ENCODE data around the gene RTN4IP1.
A peak's percentile ranks its signal among the peaks of the same experiment; 100 is the strongest.

The RTN4IP1 gene

DNA sequence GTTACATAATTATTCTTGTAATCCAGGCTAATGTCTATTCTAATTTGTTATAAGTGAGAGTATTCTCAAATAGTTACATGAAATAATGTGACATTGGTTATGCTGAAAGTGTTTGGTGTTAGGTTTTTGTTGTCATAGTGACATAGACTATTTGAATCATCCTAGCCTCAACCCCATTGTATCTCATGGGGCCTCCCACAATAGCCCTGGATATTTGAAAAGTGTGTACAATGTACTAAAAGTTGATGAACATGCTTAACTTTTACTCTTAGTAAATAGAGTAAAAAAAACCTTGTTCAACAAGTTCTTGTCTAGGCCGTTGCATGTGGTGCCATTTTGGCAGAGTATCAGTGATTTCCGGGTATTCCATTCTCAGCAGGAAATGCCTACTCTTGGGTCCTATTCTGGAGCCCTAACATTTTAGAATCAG is 83.0 kb downstream of the RTN4IP1 start:
- no peak for DNase-seq

GRCh38 chr6:106540907-106541306 is 88.4 kb downstream of the RTN4IP1 start:
- no peak for DNase-seq

GRCh38 chr6:106540432-106540831 is 88.9 kb downstream of the RTN4IP1 start:
- no peak for DNase-seq

DNA sequence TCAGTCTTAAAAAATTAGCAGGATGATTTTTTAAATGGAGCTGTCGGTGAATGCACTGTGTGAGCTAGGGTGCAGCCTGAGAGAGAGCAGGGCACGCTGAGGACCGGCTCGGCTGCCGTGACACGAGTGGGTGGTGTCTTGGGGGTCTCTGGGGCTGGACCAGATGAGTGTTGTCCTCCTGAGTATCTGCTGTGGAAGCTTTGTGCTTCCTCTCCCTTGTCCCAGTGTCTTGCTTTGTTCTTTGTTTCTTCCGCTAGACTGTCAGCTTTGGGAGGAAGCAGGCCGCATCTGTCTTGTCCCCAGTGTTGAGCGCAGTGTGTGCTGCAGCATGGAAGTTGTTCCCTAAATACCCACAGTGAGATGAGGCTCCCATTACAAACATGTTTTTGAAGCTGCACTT is 89.4 kb downstream of the RTN4IP1 start:
- DNase-seq: no peak

GRCh38 chr6:106538145-106538544 is 91.2 kb downstream of the RTN4IP1 start:
- DNase-seq: peak in 1 of 6 experiments; percentile 20

- DNase-seq: no peak
Measured at GRCh38 chr6:106537662-106538061, 91.6 kb downstream of the RTN4IP1 start.

DNA sequence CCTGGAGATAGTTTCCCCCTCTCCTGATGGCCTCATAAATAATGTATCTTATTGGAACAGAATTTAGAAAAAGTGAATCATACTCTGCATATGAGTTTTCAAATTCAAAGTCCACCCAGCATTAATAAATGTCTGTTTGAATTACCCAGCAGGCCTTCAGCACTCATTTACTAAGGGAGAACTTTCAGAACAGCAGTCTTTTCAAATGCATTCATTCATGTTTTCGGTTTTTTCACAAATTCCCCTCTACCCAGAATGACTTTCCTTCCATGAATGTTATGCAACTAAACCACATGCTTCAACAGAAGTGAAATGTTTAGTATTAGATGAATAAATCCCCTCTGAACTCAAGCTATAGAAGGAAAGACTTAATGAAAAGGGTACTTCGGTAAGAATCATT is 92.4 kb downstream of the RTN4IP1 start:
- no peak for DNase-seq

DNA sequence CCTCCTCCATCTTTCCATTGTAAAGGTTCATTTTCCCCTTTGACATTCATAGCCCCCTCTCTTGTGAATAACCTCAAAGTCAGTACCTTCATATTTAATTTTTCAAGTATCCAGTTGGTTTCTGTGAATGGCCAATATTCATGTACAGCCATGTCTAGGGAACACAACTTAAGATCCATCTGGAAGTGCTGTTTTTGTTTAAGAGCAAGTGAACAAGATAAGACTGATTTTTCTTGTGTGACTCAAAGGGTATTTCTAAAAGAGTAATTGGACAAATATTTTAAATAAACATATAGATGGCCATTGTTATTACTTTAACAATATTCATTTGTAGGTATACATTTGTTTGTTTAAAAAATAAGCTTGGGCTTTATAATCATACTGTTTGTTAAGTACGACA is 92.9 kb downstream of the RTN4IP1 start:
- no peak for DNase-seq

DNA sequence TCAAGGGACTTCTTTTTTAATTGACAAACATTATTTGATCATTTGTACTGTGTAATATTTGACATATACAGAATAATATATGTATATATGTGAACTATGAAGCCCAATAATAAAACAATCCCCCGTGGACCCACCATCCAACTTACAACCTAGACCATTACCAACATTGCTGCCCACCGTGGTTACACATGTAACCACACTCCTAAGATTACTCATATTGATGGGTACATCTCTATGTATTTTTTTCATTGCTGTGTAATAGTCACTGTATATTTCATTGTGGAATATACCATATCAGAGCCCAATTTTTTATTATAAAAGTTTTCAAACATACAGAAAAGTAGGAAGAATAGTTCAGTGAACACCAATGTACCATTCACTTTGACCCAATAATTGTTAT is 94.3 kb downstream of the RTN4IP1 start:
- DNase-seq: no peak

- DNase-seq: peak in 1 of 6 experiments; percentile 11
Measured at GRCh38 chr6:106534564-106534982, 94.7 kb downstream of the RTN4IP1 start.

- DNase-seq: no peak
Measured at GRCh38 chr6:106534004-106534403, 95.3 kb downstream of the RTN4IP1 start.

DNA sequence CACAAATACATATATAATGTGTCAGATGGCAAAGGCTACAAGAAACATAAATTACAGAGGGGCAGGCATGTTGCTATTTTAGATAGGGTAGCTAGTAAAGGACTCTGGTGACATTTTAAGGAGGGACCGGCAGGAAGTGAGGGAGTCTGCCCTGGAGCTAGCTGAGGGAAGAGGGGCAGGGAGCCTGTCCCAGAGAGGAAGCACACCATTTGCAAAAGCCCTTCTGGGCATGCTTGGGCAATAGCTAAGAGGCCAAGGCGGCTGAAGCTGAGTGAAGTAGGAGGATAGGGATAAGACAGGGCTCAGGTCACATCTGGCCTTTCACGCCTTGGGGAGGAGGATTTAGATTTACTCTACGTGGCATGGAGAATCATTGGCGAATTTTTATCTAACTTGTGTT is 96.2 kb downstream of the RTN4IP1 start:
- no peak for DNase-seq

DNA sequence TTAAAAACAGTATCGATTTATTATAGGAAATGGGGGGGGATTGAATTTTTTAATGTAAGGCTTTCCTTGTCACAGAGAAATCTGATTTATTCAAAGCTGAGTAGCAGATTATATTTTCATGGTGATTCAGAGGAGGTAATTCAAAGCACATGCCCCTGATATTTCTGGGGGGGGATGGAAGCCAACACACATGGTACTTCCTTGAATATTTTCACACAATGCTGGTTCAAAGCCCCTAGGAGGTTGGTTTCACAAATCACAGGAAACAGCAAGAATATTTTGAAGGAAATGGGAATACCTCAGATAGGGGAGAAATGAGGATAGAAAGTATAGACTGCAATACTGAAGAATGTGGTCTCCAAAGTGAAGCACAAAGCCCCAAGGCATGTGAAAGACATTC is 98.8 kb downstream of the RTN4IP1 start:
- DNase-seq: no peak

GRCh38 chr6:106530026-106530425 is 99.3 kb downstream of the RTN4IP1 start:
- no peak for DNase-seq

- no peak for DNase-seq
Measured at GRCh38 chr6:106529438-106529837, 99.9 kb downstream of the RTN4IP1 start.

- no peak for DNase-seq
Measured at GRCh38 chr6:106528521-106528920, 100.8 kb downstream of the RTN4IP1 start.

DNA sequence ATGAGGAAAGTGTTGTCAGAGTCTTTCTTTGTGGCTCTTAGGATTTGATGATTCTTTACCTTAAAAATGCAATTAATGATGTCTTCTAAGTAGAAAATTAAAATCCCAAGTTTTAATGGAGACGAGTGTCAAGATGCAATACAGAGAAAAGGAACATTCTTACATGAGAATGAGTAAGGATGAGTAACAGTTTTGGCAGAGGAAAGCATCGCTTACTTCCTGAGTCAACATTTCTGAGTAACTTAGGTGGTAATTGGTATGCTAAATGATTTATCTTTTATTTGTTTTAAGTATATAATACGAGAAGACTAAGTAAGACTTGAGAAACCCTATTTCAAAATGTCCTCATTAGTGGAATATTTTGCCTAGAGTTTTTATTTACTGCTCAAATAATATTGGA is 101.3 kb downstream of the RTN4IP1 start:
- no peak for DNase-seq

DNA sequence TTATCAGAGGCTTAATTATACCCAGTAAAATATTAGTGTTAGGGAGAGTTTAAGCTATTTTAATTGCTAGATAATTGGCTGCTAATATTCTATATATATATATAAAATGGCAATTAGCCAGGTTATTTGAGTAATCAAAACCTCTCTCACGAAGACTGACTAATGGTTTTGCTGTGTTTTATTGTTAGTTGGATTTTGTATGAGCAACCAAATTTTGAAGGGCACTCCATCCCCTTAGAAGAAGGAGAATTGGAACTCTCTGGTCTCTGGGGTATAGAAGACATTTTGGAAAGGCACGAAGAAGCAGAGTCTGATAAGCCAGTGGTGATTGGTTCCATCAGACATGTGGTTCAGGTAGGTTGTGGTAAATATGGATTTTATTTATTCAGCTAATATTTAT is 102.2 kb downstream of the RTN4IP1 start:
- no peak for DNase-seq

- peak in 3 of 6 experiments; percentile 15 to 26 (median 25) for DNase-seq
Measured at GRCh38 chr6:106525882-106526275, 103.4 kb downstream of the RTN4IP1 start.

DNA sequence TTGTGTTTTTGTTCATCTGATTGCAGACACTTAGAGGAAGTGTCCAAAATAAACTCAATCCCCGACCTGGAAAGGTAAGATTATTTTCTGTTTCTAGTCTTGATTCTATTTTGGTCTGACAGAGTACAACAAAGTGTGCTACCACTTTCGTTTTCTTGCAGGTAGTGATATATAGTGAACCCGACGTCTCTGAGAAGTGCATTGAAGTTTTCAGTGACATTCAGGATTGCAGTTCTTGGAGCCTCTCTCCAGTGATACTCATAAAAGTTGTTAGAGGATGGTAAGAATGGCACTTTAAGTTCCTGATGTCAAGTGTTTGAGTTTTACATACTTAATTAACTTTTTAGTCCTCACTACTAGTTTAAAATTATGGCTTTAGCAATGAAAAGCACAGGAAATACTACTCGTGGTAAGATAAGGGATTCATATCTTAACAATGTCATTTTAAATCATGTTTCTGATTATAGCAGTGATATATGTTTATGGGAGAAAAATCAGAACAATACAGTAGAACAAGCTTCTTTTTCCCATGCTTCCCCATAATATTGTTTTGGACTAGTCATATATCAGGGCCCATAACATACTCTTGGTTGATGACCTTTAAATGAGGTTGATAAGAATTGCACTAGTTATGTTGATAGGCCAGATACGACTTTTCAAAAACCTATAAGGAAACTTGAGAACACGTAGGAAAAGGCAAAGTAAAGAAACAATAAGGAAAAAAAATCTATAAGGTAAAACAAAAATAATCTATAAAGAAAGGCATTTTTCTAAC is 104.0 kb downstream of the RTN4IP1 start:
- peak in 3 of 6 experiments; percentile 50 to 61 (median 52) for DNase-seq

GRCh38 chr6:106522562-106523250 is 106.6 kb downstream of the RTN4IP1 start:
- DNase-seq: peak in 3 of 6 experiments; percentile 24 to 41 (median 28)

All from stimulated activated naive CD4-positive, alpha-beta T cell (primary cell).